Ascending aorta (tissue), 2 donors: ENCODE results near the gene ESPL1. TPM values are rescaled to one million over a fixed set of nuclear protein-coding genes. Genes with fewer than 3 reads are reported as not detected.

Experiments used
- DNase-seq, 2 donors: peaks; one replicate each; pipeline ENCODE4 v3.0.0-alpha.2; 2019; ENCODE audit warnings: low spot score in 2 of 2
- H3K27ac ChIP-seq, 2 donors: fragments of 200-600 bp; sonication (generic); one replicate each; pipeline ENCODE4 v1.5.1; 2016 to 2017; ENCODE audit warnings: mild to moderate bottlenecking in 1 of 2
- H3K27me3 ChIP-seq: fragments of 200-600 bp; sonication (generic); one replicate; pipeline ENCODE4 v1.5.1; 2017
- H3K36me3 ChIP-seq, 2 donors: fragments of 200-600 bp; sonication (generic); one replicate each; pipeline ENCODE4 v1.5.1; 2016
- H3K4me1 ChIP-seq, 2 donors: fragments of 200-600 bp; sonication (generic); one replicate each; pipeline ENCODE4 v1.5.1; 2016 to 2017; ENCODE audit warnings: mild to moderate bottlenecking in 1 of 2
- H3K4me3 ChIP-seq, 2 donors: fragments of 200-600 bp; sonication (generic); one replicate each; pipeline ENCODE4 v1.5.1; 2016 to 2017; ENCODE audit warnings: mild to moderate bottlenecking in 1 of 2
- H3K9me3 ChIP-seq, 2 donors: fragments of 200-600 bp; sonication (generic); one replicate each; pipeline ENCODE4 v1.5.1; 2016
- intact Hi-C: fragments of 100-400 bp; cut with DNase I; formaldehyde crosslinking; loops from one replicate; pipeline ENCODE4 v1.15.1; 2023
- total RNA-seq: library from RNA; depleted of rRNA; stranded (reverse); fragments of >200 nt; gene quantifications from one replicate; pipeline ENCODE4 v1.1.0, GENCODE V29; 2016
- TF ChIP-seq, protein P1 (sequence below), 3 experiments: fragments of 200-600 bp in 2 of 3; fragments of 450-650 bp in 1 of 3; sonication (generic) in 2 of 3; IDR thresholded peaks; one replicate each; pipeline ENCODE4 v1.5.1; 2016 to 2019; ENCODE audit warnings: antibody characterized with exemption in 3 of 3, mild to moderate bottlenecking in 1 of 3, moderate library complexity in 1 of 3

The ESPL1 gene
- total RNA-seq, 1 donor from 2014 or later = not detected

DNA sequence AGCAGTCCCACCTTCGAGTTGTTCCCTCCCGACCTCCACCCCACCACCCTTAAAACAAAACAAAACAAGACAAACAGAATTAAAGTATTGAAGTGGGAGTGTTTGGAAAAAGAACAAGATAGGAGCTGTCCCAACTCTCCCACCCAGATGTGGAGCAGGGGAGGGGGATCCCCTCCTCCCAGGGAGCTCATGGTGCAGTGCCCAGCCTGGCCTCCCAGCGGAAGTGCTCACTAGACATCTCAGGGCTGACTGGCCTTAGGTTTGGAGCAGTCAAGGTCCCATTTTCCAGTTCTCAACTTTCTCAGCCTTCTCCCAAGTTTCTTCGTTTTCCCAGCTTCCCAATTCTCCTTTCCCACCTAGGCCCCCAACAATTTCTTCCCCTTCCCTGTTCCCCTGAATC is 65.2 kb downstream of the ESPL1 start:
- Histone ChIP-seq H3K36me3 (no peaks in the 10 kb centered on the region), H3K4me3 (no peak overlapping the region), H3K4me1 (no peaks in the 10 kb centered on the region), H3K9me3 (no peaks in the 10 kb centered on the region), H3K27ac (no peak overlapping the region), H3K27me3 (peaks cover 6% of the 10 kb centered on the region)
- DNase-seq = no peak
- TF ChIP-seq, protein P1, sequence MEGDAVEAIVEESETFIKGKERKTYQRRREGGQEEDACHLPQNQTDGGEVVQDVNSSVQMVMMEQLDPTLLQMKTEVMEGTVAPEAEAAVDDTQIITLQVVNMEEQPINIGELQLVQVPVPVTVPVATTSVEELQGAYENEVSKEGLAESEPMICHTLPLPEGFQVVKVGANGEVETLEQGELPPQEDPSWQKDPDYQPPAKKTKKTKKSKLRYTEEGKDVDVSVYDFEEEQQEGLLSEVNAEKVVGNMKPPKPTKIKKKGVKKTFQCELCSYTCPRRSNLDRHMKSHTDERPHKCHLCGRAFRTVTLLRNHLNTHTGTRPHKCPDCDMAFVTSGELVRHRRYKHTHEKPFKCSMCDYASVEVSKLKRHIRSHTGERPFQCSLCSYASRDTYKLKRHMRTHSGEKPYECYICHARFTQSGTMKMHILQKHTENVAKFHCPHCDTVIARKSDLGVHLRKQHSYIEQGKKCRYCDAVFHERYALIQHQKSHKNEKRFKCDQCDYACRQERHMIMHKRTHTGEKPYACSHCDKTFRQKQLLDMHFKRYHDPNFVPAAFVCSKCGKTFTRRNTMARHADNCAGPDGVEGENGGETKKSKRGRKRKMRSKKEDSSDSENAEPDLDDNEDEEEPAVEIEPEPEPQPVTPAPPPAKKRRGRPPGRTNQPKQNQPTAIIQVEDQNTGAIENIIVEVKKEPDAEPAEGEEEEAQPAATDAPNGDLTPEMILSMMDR (IDR thresholded peaks at IDR 0.05) = no peak
- intact Hi-C loops = no loop called here

DNA sequence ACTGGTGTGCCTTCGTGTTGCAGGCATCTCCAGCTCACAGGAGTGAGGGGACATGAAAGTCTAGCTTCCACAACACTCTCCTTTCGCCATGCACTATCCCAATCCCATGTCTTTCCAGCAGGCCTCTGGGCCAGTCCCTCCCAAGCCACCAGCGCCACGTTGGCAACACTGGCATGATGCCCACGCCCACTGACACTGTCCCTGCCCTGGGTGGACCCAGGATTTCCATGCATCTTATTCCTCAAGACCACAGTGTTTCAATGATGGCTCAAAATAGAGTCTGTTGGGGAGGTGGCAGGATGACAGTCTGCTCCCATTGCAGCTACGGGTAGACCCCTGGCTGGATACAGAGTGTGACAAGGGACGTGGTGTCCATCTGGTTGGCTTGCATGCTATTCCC is 65.7 kb downstream of the ESPL1 start:
- no peaks in the 10 kb centered on the region for H3K9me3 ChIP-seq
- intact Hi-C loops = no loop called here
- TF ChIP-seq, protein P1 (IDR thresholded peaks at IDR 0.05) = no peak
- H3K36me3 ChIP-seq = no peaks in the 10 kb centered on the region
- H3K4me3 ChIP-seq = no peak overlapping the region
- H3K27me3 ChIP-seq = peaks cover 6% of the 10 kb centered on the region
- no peaks in the 10 kb centered on the region for H3K4me1 ChIP-seq
- no peak for DNase-seq
- H3K27ac ChIP-seq = no peak overlapping the region

DNA sequence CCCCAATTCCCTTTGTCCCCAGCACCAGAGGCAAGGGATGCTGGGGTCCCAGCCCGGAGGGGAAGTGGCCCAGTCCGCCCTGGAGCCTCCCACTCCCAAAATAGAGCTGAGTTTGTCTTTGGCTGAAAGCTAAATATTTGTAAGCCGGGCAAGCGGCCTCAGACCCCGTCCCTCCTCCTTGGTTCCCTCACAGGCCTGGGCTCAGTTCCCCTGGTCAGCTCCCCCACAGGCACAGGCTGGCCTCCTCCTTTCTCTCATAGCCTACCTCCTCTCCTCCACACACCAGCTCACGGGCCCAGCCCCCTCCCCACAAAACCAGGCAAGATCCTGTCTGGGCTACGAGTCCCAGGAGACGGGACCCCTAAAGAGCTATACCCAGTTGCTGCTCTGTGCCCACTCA is 66.7 kb downstream of the ESPL1 start:
- DNase-seq = no peak
- Histone ChIP-seq H3K27ac (no peak overlapping the region), H3K4me1 (no peaks in the 10 kb centered on the region), H3K4me3 (no peak overlapping the region), H3K27me3 (peaks cover 6% of the 10 kb centered on the region), H3K36me3 (no peaks in the 10 kb centered on the region), H3K9me3 (no peaks in the 10 kb centered on the region)
- TF ChIP-seq, protein P1 (IDR thresholded peaks at IDR 0.05) = no peak
- intact Hi-C loops = no loop called here

DNA sequence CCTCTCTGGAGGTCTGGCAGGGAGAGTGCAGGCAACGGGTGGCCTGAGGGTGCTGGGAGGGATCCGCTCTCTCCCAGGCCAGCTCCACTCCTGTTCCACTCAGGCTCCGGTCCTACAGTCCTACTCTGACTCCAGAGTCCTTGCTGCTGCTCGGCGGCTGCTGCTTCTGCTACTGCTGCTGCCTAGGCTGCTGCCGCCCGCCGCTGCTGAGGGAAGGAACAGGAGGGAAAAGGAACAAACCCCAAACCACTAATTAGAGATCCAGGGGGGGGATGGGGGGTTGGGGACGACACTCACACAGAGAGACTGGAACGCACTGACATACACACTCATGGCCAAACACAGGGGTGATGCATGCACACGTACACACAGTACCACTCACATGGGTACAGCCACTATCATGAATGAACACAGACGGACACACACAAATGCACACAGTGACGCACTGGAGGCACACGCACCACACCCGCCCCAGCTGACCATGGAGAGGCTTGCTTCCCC is 68.1 kb downstream of the ESPL1 start, which contains the start of gene SP7:
Gene SP7, minus strand, starts transcription at position 174 of the 501 bp plus-strand sequence. CDS start 708 bp downstream, outside the sequence.
- intact Hi-C loops = no loop called here

DNA sequence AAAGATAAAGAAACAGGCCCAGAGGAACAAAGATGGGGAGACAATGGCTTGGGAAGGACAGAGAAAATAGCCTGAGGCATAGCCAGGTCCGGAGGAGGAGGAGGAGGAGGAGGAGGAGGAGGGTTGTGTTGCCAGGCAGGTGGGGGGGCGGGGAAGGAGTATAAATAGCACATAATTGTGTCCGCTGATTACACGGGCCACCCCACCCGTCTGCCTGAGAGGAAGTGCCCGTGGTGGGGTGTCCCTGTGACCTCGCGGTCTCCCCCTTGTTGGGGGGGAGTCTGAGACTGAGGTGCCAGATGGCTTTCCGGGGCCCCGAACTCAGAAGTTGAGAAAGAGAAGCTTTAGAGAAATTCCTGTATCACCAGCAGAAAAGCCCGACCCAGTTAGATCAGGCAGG is 69.9 kb downstream of the ESPL1 start:
- DNase-seq = no peak
- TF ChIP-seq, protein P1 (IDR thresholded peaks at IDR 0.05) = no peak
- no peaks in the 10 kb centered on the region for H3K4me1 ChIP-seq
- no peaks in the 10 kb centered on the region for H3K36me3 ChIP-seq
- H3K27me3 ChIP-seq = peaks cover 6% of the 10 kb centered on the region
- intact Hi-C loops = no loop called here
- no peaks in the 10 kb centered on the region for H3K9me3 ChIP-seq
- H3K27ac ChIP-seq = no peak overlapping the region
- no peak overlapping the region for H3K4me3 ChIP-seq

More for the DNA sequence above, 68.1 kb downstream of the ESPL1 start, which contains the start of gene SP7:
- Histone ChIP-seq H3K36me3 (no peaks in the 10 kb centered on the region), H3K27ac (no peak within 1 kb of the TSS), H3K9me3 (no peaks in the 10 kb centered on the region), H3K27me3 (peaks cover 6% of the 10 kb centered on the region), H3K4me3 (no peak within 1 kb of the TSS), H3K4me1 (no peaks in the 10 kb centered on the region)
- TF ChIP-seq, protein P1 (IDR thresholded peaks at IDR 0.05) = no peak
- DNase-seq = no peak

DNA sequence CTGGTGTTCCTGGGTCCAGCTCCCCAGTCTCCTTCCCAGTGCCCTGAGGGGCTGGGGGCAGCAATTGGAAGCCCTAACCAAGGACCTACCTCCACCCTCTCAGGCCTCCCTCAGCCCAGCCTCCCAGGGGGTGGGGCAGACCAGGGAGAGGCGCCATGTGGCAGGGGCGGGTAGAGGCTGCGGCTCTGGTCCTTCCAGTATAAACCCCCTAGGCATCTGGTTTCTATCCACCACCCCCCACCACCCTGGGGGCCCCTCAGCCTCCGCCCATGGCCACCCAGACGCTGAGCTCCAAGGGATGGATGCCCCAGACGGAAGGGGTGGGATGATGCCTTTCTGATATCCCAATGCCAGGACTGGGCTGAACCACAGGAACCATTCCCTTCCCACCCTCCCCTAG is 70.8 kb downstream of the ESPL1 start:
- H3K4me3 ChIP-seq = no peak overlapping the region
- intact Hi-C loops = no loop called here
- no peaks in the 10 kb centered on the region for H3K27me3 ChIP-seq

More for the DNA sequence above, 70.8 kb downstream of the ESPL1 start:
- H3K9me3 ChIP-seq = no peaks in the 10 kb centered on the region
- H3K4me1 ChIP-seq = no peaks in the 10 kb centered on the region
- no peaks in the 10 kb centered on the region for H3K36me3 ChIP-seq
- TF ChIP-seq, protein P1 (IDR thresholded peaks at IDR 0.05) = no peak
- H3K27ac ChIP-seq = no peak overlapping the region
- DNase-seq = no peak
